CD14-positive monocyte (primary cell): Measurements from ENCODE around the gene SMURF2. TPM values are rescaled to one million over a fixed set of nuclear protein-coding genes. Genes with fewer than 3 reads are reported as not detected.
A peak's percentile ranks its signal among the peaks of the same experiment; 100 is the strongest.

Source experiments
- DNase-seq, 3 donors: peaks; one replicate each; pipeline ENCODE4 v3.0.0-alpha.2; 2011 to 2022
- H2AFZ ChIP-seq: 2 replicates; pipeline ENCODE4 v1.6.0; 2012; ENCODE audit warnings: mild to moderate bottlenecking, low read depth, low read length, inconsistent platforms; ENCODE audit not compliant: insufficient read depth, poor library complexity, severe bottlenecking
- H3K27ac ChIP-seq, 2 donors: 1 replicate in 1 of 2; 2 replicates in 1 of 2; pipeline ENCODE4 v1.5.1; 2012 to 2013; ENCODE audit warnings: low read length in 2 of 2, control low read depth in 1 of 2, inconsistent platforms in 1 of 2, low read depth in 1 of 2, mild to moderate bottlenecking in 1 of 2
- H3K27me3 ChIP-seq, 2 donors: one replicate each; pipeline versions ENCODE4 v1.6.0 to v1.6.1; 2011 to 2013; ENCODE audit warnings: low read length in 2 of 2; ENCODE audit not compliant: control insufficient read depth in 2 of 2, insufficient read depth in 2 of 2
- H3K36me3 ChIP-seq, 2 donors: replicated peaks in 1 of 2; 1 replicate in 1 of 2; 2 replicates in 1 of 2; pipeline versions ENCODE4 v1.5.1 to v1.6.1; 2012 to 2013; ENCODE audit warnings: low read length in 2 of 2, control low read depth in 1 of 2, inconsistent platforms in 1 of 2, mild to moderate bottlenecking in 1 of 2; ENCODE audit not compliant: insufficient read depth in 2 of 2, control insufficient read depth in 1 of 2
- H3K4me1 ChIP-seq, 2 donors: 1 replicate in 1 of 2; 2 replicates in 1 of 2; pipeline versions ENCODE4 v1.5.1 to v1.6.1; 2012 to 2013; ENCODE audit warnings: low read length in 2 of 2, control low read depth in 1 of 2, inconsistent platforms in 1 of 2, mild to moderate bottlenecking in 1 of 2, moderate library complexity in 1 of 2; ENCODE audit not compliant: insufficient read depth in 2 of 2, control insufficient read depth in 1 of 2
- H3K4me2 ChIP-seq: replicated peaks from 2 replicates; pipeline ENCODE3; 2012; ENCODE audit warnings: low read length, moderate library complexity, mild to moderate bottlenecking; ENCODE audit not compliant: poor library complexity, severe bottlenecking; ENCODE audit errors: extremely low read depth
- H3K4me3 ChIP-seq, 3 experiments: fragments of 200-600 bp in 1 of 3; sonication (generic) in 1 of 3; replicated peaks in 1 of 3; 1 replicate in 2 of 3; 2 replicates in 1 of 3; pipeline ENCODE4 v1.5.1; 2011 to 2013; ENCODE audit warnings: low read length in 3 of 3, mild to moderate bottlenecking in 3 of 3, control low read depth in 2 of 3, low read depth in 2 of 3, inconsistent platforms in 1 of 3, moderate library complexity in 1 of 3
- H3K79me2 ChIP-seq: 2 replicates; pipeline ENCODE4 v1.6.0; 2012; ENCODE audit warnings: mild to moderate bottlenecking, control low read depth, inconsistent platforms, low read length, moderate library complexity; ENCODE audit not compliant: insufficient read depth
- H3K9ac ChIP-seq: 2 replicates; pipeline ENCODE4 v1.6.0; 2017; ENCODE audit warnings: low read length, mild to moderate bottlenecking; ENCODE audit not compliant: insufficient read depth, poor library complexity, severe bottlenecking
- H3K9me3 ChIP-seq, 2 donors: replicated peaks in 1 of 2; 1 replicate in 1 of 2; 2 replicates in 1 of 2; pipeline versions ENCODE4 v1.5.1 to v1.6.1; 2012 to 2013; ENCODE audit warnings: low read length in 2 of 2, control low read depth in 1 of 2; ENCODE audit not compliant: control insufficient read depth in 1 of 2, insufficient read depth in 1 of 2
- H4K20me1 ChIP-seq: 2 replicates; pipeline ENCODE4 v1.6.0; 2012; ENCODE audit warnings: mild to moderate bottlenecking, low read length, control low read depth, moderate library complexity; ENCODE audit not compliant: insufficient read depth
- H3K27ac Mint-ChIP-seq, 7 donors: one replicate each; pipeline ENCODE4 v1.8.0; 2020; ENCODE audit warnings: mild to moderate bottlenecking in 7 of 7, mixed read lengths in 7 of 7, moderate library complexity in 6 of 7, inconsistent platforms in 2 of 7
- H3K27me3 Mint-ChIP-seq, 3 donors: one replicate each; pipeline ENCODE4 v1.8.0; 2021 to 2022; ENCODE audit warnings: low read depth in 3 of 3, mild to moderate bottlenecking in 3 of 3, mixed read lengths in 3 of 3, moderate library complexity in 3 of 3, inconsistent platforms in 1 of 3
- H3K36me3 Mint-ChIP-seq, 2 donors: one replicate each; pipeline ENCODE4 v1.8.0; 2020; ENCODE audit warnings: mixed read lengths in 2 of 2, inconsistent platforms in 1 of 2, mild to moderate bottlenecking in 1 of 2
- H3K4me1 Mint-ChIP-seq: one replicate; pipeline ENCODE4 v1.8.0; 2020; ENCODE audit warnings: mild to moderate bottlenecking, mixed read lengths
- H3K4me3 Mint-ChIP-seq, 2 donors: one replicate each; pipeline ENCODE4 v1.8.0; 2020; ENCODE audit warnings: mild to moderate bottlenecking in 2 of 2, mixed read lengths in 2 of 2, moderate library complexity in 1 of 2
- H3K9me3 Mint-ChIP-seq, 7 donors: one replicate each; pipeline ENCODE4 v1.8.0; 2020 to 2022; ENCODE audit warnings: mixed read lengths in 7 of 7, mild to moderate bottlenecking in 6 of 7, moderate library complexity in 6 of 7, inconsistent platforms in 2 of 7
- WGBS: methylation state at CpG from one replicate; pipeline ENCODE4 v1.1.5; 2013; ENCODE audit warnings: missing lambda C conversion rate; ENCODE audit not compliant: insufficient coverage; 5-methylcytosine and 5-hydroxymethylcytosine counted together
- intact Hi-C, 2 donors: fragments of 100-400 bp; cut with micrococcal nuclease; formaldehyde crosslinking; loops; one replicate each; pipeline versions ENCODE4 v1.15.0 to v1.15.1; 2023
- polyA plus RNA-seq, 3 donors: library from polyadenylated mRNA; depleted of rRNA in 1 of 3; unstranded in 2 of 3; stranded (reverse) in 1 of 3; fragments of 300-500 nt in 2 of 3; fragments of >200 nt in 1 of 3; fragmentation: Illumina TruSeq in 2 of 3; gene quantifications; 1 replicate in 2 of 3; 2 replicates in 1 of 3; pipeline ENCODE4 v1.2.3, GENCODE V29; 2012 to 2021
- TF ChIP-seq, protein P1 (sequence below): fragments of 200-600 bp; IDR thresholded peaks from one replicate; pipeline ENCODE4 v1.8.0; 2022; ENCODE audit warnings: antibody characterized with exemption, mild to moderate bottlenecking

Gene SMURF2
- polyA plus RNA-seq, 3 donors = 2.2 to 12.9 (median 4.5) TPM

DNA sequence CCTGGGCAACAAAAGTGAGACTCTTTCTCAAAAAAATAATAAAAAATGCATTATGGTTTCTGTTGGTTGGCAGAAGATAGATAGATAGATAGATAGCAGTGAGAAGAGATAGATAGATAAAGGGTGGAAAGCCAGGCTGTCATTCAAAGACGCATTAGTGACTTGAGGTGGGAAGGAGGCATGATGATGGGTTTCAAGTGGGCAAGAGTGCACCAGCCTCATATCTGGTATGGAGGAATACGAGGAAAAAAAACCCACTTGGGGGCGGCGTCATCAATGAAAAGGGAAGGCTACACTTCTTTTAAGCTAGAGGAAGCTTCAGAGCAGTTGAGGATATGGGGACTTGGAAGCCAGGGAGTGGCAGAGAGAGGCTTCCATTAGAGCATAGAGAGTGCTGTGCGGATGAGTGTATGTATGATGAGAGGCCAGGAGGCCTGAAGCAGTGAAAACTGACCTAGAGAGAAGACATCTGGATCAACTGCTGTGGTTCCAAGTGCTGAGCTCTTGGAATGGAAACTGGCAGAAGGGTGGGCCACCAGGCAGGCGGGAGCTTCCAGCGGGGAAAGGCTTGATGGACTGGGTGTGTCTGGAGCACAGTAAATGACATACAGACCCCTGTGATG is 123.5 kb downstream of the SMURF2 start:
- Histone ChIP-seq H2AFZ (no peak overlapping the region), H3K27ac (no peak overlapping the region), H3K4me1 (no peaks in the 10 kb centered on the region), H3K27me3 (no peaks in the 10 kb centered on the region), H3K4me2 (no peak overlapping the region), H3K9ac (no peak overlapping the region), H3K36me3 (peaks cover 75 to 96% of the 10 kb centered on the region in 2 donors), H3K79me2 (no peaks in the 10 kb centered on the region), H3K9me3 (no peaks in the 10 kb centered on the region), H4K20me1 (peaks cover 3% of the 10 kb centered on the region), H3K4me3 (no peak overlapping the region)
- H3K9me3 Mint-ChIP-seq = peaks cover 0 to 2% (median 0%) of the 10 kb centered on the region in 7 donors
- peak overlapping the region in 4 of 7 donors; percentile 13 to 46 (median 24) for H3K27ac Mint-ChIP-seq
- H3K36me3 Mint-ChIP-seq = peaks cover 67 to 84% of the 10 kb centered on the region in 2 donors
- H3K4me3 Mint-ChIP-seq = no peak overlapping the region
- H3K27me3 Mint-ChIP-seq = no peaks in the 10 kb centered on the region
- WGBS = 89% methylated on average over 6 of the region's 7 CpGs
- no peak for DNase-seq
- intact Hi-C loops = no loop called here
- no peaks in the 10 kb centered on the region for H3K4me1 Mint-ChIP-seq
- TF ChIP-seq, protein P1, sequence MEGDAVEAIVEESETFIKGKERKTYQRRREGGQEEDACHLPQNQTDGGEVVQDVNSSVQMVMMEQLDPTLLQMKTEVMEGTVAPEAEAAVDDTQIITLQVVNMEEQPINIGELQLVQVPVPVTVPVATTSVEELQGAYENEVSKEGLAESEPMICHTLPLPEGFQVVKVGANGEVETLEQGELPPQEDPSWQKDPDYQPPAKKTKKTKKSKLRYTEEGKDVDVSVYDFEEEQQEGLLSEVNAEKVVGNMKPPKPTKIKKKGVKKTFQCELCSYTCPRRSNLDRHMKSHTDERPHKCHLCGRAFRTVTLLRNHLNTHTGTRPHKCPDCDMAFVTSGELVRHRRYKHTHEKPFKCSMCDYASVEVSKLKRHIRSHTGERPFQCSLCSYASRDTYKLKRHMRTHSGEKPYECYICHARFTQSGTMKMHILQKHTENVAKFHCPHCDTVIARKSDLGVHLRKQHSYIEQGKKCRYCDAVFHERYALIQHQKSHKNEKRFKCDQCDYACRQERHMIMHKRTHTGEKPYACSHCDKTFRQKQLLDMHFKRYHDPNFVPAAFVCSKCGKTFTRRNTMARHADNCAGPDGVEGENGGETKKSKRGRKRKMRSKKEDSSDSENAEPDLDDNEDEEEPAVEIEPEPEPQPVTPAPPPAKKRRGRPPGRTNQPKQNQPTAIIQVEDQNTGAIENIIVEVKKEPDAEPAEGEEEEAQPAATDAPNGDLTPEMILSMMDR = no peak

DNA sequence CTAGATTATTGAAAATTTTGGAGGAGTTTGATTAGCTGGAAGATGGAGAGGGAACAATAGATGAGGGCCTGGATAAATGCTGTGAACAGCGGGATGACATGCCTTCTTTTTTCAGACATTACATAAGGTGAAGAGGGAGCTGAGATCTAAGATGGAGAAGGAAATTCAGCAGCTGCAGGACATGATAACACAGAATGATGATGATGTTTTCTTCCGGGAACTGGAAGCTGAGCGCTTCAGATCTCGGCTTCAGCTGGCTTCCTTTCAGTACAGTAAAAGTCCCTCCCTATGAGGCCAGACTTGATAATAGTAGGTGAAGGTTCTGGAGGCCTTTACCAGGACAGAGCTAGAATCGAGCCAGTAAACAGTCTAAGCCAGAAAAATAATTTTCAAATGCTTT is 124.6 kb downstream of the SMURF2 start:
- WGBS = 100% methylated on average over 1 of the region's 5 CpGs
- Mint-ChIP-seq H3K4me1 (no peaks in the 10 kb centered on the region), H3K27me3 (no peaks in the 10 kb centered on the region), H3K36me3 (peaks cover 72 to 88% of the 10 kb centered on the region in 2 donors), H3K9me3 (peaks cover 0 to 2% (median 0%) of the 10 kb centered on the region in 7 donors), H3K27ac (peak overlapping the region in 2 of 7 donors; percentile 18 to 64), H3K4me3 (no peak overlapping the region)
- TF ChIP-seq, protein P1 = no peak
- no peak for DNase-seq
- H3K4me2 ChIP-seq = no peak overlapping the region
- no peak overlapping the region for H3K9ac ChIP-seq
- no peak overlapping the region for H2AFZ ChIP-seq
- H3K27ac ChIP-seq = no peak overlapping the region
- peaks cover 82 to 97% of the 10 kb centered on the region in 2 donors for H3K36me3 ChIP-seq
- H3K27me3 ChIP-seq = no peaks in the 10 kb centered on the region
- peaks cover 3% of the 10 kb centered on the region for H4K20me1 ChIP-seq
- intact Hi-C loops = no loop called here
- no peaks in the 10 kb centered on the region for H3K4me1 ChIP-seq
- no peak overlapping the region for H3K4me3 ChIP-seq
- no peaks in the 10 kb centered on the region for H3K9me3 ChIP-seq
- H3K79me2 ChIP-seq = no peaks in the 10 kb centered on the region
